Neuronal stem cell (in vitro differentiated cells): ENCODE measurements around the gene PCID2.

Source experiments
- DNase-seq: peaks from one replicate; pipeline ENCODE4 v3.0.0-alpha.2; 2013; ENCODE audit warnings: low spot score
- H2AFZ ChIP-seq: one replicate; pipeline ENCODE4 v1.6.1; 2013; ENCODE audit warnings: mild to moderate bottlenecking, low read length, inconsistent platforms
- H2AK5ac ChIP-seq: 2 replicates; pipeline ENCODE4 v1.6.1; 2013; ENCODE audit warnings: low read depth, mild to moderate bottlenecking, inconsistent platforms, low read length, moderate library complexity, mixed read lengths
- H2BK120ac ChIP-seq: 2 replicates; pipeline ENCODE4 v1.6.1; 2013; ENCODE audit warnings: low read depth, mild to moderate bottlenecking, inconsistent platforms, low read length, moderate library complexity, mixed read lengths
- H2BK12ac ChIP-seq: one replicate; pipeline ENCODE4 v1.6.1; 2013; ENCODE audit warnings: low read length, inconsistent platforms
- H2BK15ac ChIP-seq: 2 replicates; pipeline ENCODE4 v1.6.1; 2013; ENCODE audit warnings: mild to moderate bottlenecking, low read length, inconsistent platforms, mixed read lengths
- H2BK5ac ChIP-seq: one replicate; pipeline ENCODE4 v1.6.1; 2013; ENCODE audit warnings: inconsistent platforms, mild to moderate bottlenecking, low read length, moderate library complexity
- H3K14ac ChIP-seq: one replicate; pipeline ENCODE4 v1.6.1; 2013; ENCODE audit warnings: low read length, inconsistent platforms
- H3K18ac ChIP-seq: 2 replicates; pipeline ENCODE4 v1.6.1; 2013; ENCODE audit warnings: low read length, inconsistent platforms
- H3K23ac ChIP-seq: 2 replicates; pipeline ENCODE4 v1.6.1; 2013; ENCODE audit warnings: low read depth, mild to moderate bottlenecking, mixed read lengths, low read length, inconsistent platforms; ENCODE audit not compliant: poor library complexity
- H3K27ac ChIP-seq: replicated peaks from 3 replicates; pipeline ENCODE4 v1.5.1; 2013; ENCODE audit warnings: low read length, inconsistent platforms
- H3K27me3 ChIP-seq, 3 experiments: 2 replicates each; pipeline ENCODE4 v1.6.1; 2013; ENCODE audit warnings: low read length in 3 of 3, mild to moderate bottlenecking in 2 of 3, inconsistent platforms in 1 of 3, low read depth in 1 of 3, mixed read lengths in 1 of 3, moderate library complexity in 1 of 3; ENCODE audit not compliant: control insufficient read depth in 3 of 3, insufficient read depth in 3 of 3
- H3K36me3 ChIP-seq, 2 donors: replicated peaks in 1 of 2; 2 replicates each; pipeline ENCODE4 v1.6.1; 2013; ENCODE audit warnings: low read length in 2 of 2; ENCODE audit not compliant: control insufficient read depth in 2 of 2, insufficient read depth in 2 of 2
- H3K4ac ChIP-seq: 2 replicates; pipeline ENCODE4 v1.6.1; 2013; ENCODE audit warnings: inconsistent platforms, mild to moderate bottlenecking, low read length, moderate library complexity
- H3K4me1 ChIP-seq, 2 donors: 1 replicate in 1 of 2; 2 replicates in 1 of 2; pipeline ENCODE4 v1.6.1; 2013; ENCODE audit warnings: low read length in 2 of 2, low read depth in 1 of 2; ENCODE audit not compliant: control insufficient read depth in 2 of 2, insufficient read depth in 1 of 2
- H3K4me2 ChIP-seq: one replicate; pipeline ENCODE4 v1.6.1; 2013; ENCODE audit warnings: mild to moderate bottlenecking, low read length, inconsistent platforms; ENCODE audit not compliant: insufficient read depth, poor library complexity, severe bottlenecking
- H3K4me3 ChIP-seq, 2 donors: 2 replicates each; pipeline ENCODE4 v1.5.1; 2013; ENCODE audit warnings: low read length in 2 of 2, mild to moderate bottlenecking in 2 of 2, inconsistent platforms in 1 of 2, moderate library complexity in 1 of 2
- H3K79me1 ChIP-seq: one replicate; pipeline ENCODE4 v1.6.1; 2013; ENCODE audit warnings: low read depth, mild to moderate bottlenecking, inconsistent platforms, low read length, moderate library complexity
- H3K9ac ChIP-seq: one replicate; pipeline ENCODE4 v1.6.1; 2013; ENCODE audit warnings: mild to moderate bottlenecking, low read depth, low read length, inconsistent platforms; ENCODE audit not compliant: poor library complexity
- H3K9me3 ChIP-seq, 2 donors: replicated peaks in 1 of 2; 2 replicates each; pipeline versions ENCODE3 to v1.6.1; 2013; ENCODE audit warnings: low read length in 2 of 2, mild to moderate bottlenecking in 2 of 2, inconsistent platforms in 1 of 2, low read depth in 1 of 2, mixed read lengths in 1 of 2, moderate library complexity in 1 of 2; ENCODE audit not compliant: control insufficient read depth in 2 of 2, insufficient read depth in 1 of 2
- H4K8ac ChIP-seq: one replicate; pipeline ENCODE4 v1.6.1; 2013; ENCODE audit warnings: low read depth, mild to moderate bottlenecking, inconsistent platforms, low read length, moderate library complexity
- H4K91ac ChIP-seq: one replicate; pipeline ENCODE4 v1.6.1; 2013; ENCODE audit warnings: low read length, low read depth, mild to moderate bottlenecking, inconsistent platforms; ENCODE audit not compliant: poor library complexity
- WGBS, 2 donors: extraction: QIAGEN DNeasy Blood & Tissue Kit; methylation state at CpG; one replicate each; pipeline ENCODE4 v1.1.7; 2013; ENCODE audit warnings: missing lambda C conversion rate in 2 of 2, mixed read lengths in 1 of 2; ENCODE audit not compliant: insufficient read length in 2 of 2, insufficient replicate concordance in 1 of 2; ENCODE audit errors: extremely low coverage in 2 of 2; 5-methylcytosine and 5-hydroxymethylcytosine counted together

PCID2 gene

DNA sequence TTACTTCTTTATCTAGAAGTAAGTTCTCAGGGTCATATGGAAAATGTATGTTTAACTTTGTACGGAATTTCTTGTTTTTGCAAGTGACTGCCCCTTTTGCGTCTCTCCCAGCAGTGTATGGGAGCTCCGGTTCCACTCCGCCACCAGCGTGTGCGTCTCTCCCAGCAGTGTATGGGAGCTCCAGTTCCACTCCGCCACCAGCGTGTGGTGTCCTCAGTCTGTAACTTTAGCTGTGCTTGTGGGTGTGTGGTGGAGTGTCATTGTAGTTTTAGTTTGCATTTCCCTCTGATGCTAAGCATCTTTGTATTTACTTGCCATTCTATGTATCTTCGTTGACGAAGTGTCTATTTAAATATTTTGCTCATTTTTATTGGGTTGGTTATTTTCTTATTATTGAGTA is 3.3 kb upstream of the PCID2 start:
- no peak overlapping the region for H3K4ac ChIP-seq
- H3K18ac ChIP-seq: no peak overlapping the region
- peaks cover 18% of the 10 kb centered on the region for H3K79me1 ChIP-seq
- H3K14ac ChIP-seq: no peak overlapping the region
- H2BK12ac ChIP-seq: no peak overlapping the region
- no peak overlapping the region for H2BK5ac ChIP-seq
- no peak overlapping the region for H2AK5ac ChIP-seq
- no peak overlapping the region for H3K23ac ChIP-seq
- no peak overlapping the region for H3K9ac ChIP-seq
- peaks cover 0 to 1% of the 10 kb centered on the region in 2 donors for H3K9me3 ChIP-seq
- H3K27me3 ChIP-seq: no peaks in the 10 kb centered on the region
- H3K4me3 ChIP-seq: peak overlapping the region in 1 of 2 donors; percentile 52
- H4K8ac ChIP-seq: no peak overlapping the region
- H3K36me3 ChIP-seq: peaks cover 12 to 41% of the 10 kb centered on the region in 2 donors
- H2BK15ac ChIP-seq: no peak overlapping the region
- H3K4me2 ChIP-seq: no peak overlapping the region
- no peak overlapping the region for H2AFZ ChIP-seq
- H4K91ac ChIP-seq: no peak overlapping the region
- H2BK120ac ChIP-seq: no peak overlapping the region
- no peak overlapping the region for H3K27ac ChIP-seq
- DNase-seq: no peak
- no CpG with 5 or more reads among the region's 10 CpGs for WGBS, 2 donors
- H3K4me1 ChIP-seq: peaks cover 19 to 25% of the 10 kb centered on the region in 2 donors

DNA sequence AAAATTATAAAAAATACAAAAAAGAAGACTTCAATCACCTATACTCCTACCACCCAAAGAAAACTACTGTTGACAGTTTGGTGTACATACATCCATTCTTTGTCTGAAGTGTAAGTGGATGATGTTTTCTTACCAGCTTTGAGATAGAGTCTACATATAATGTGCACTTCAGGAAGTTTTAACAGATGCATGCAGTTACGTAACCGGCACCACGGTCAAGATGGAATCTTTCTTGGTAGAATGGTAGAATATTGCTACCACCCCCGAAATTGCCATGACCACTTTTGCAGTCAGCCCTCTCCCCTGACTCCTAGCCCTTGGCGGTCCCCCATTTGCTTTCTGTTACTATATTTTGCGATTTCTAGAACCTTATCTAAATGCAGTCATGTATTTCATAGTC is 2.4 kb upstream of the PCID2 start:
- Histone ChIP-seq H3K18ac (no peak overlapping the region), H2AK5ac (no peak overlapping the region), H2BK120ac (no peak overlapping the region), H3K9ac (no peak overlapping the region), H3K23ac (no peak overlapping the region), H2BK12ac (no peak overlapping the region), H3K4me3 (peak overlapping the region in 1 of 2 donors; percentile 4), H3K4me1 (peaks cover 11 to 17% of the 10 kb centered on the region in 2 donors), H3K9me3 (peaks cover 0 to 1% of the 10 kb centered on the region in 2 donors), H3K14ac (no peak overlapping the region), H3K79me1 (peaks cover 20% of the 10 kb centered on the region), H2AFZ (no peak overlapping the region), H4K8ac (no peak overlapping the region), H3K4me2 (no peak overlapping the region), H2BK5ac (no peak overlapping the region), H2BK15ac (no peak overlapping the region), H3K27ac (no peak overlapping the region), H3K36me3 (peaks cover 12 to 51% of the 10 kb centered on the region in 2 donors), H3K4ac (no peak overlapping the region), H4K91ac (no peak overlapping the region), H3K27me3 (no peaks in the 10 kb centered on the region)
- no CpG with 5 or more reads among the region's 6 CpGs for WGBS, 2 donors
- no peak for DNase-seq

DNA sequence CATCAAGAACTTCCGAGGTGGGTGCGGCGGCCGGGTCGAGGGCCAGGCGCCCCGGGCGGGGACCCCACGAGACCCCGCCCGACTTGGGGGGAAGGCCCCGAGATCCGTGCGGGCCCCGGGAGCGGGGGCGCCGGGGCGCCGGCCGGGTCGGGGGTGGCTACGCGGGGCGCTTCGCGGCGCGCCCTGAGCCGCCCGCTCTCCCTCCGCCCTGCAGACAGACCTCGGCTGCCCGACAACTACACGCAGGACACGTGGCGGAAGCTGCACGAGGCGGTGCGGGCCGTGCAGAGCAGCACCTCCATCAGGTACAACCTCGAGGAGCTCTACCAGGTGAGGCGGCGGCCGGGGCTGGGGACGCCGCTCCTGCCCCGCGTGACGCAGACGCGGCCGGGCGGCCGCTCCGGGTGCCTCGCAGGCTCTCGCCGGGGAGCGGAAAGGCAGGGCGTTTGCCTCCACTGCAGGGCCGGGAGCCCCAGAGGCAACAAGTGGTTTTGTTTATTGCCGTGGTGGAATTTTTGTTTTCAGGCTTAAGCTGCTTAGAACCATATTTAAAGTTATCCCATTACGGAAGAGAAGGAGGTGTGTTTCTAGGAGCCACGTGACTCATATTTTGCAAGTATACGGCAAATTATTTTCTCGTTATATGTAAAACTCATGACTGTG is 1.4 kb upstream of the PCID2 start:
- H3K18ac ChIP-seq: peak overlapping the region; percentile 90
- peak overlapping the region; percentile 97 for H2BK5ac ChIP-seq
- H3K14ac ChIP-seq: no peak overlapping the region
- peak overlapping the region; percentile 96 for H3K9ac ChIP-seq
- H2BK15ac ChIP-seq: no peak overlapping the region
- no peak overlapping the region for H2AK5ac ChIP-seq
- no peak overlapping the region for H3K4ac ChIP-seq
- peaks cover 16% of the 10 kb centered on the region for H3K79me1 ChIP-seq
- H3K23ac ChIP-seq: peak overlapping the region; percentile 96
- H4K8ac ChIP-seq: no peak overlapping the region
- H3K4me1 ChIP-seq: peaks cover 6 to 17% of the 10 kb centered on the region in 2 donors
- H2BK120ac ChIP-seq: no peak overlapping the region
- no peaks in the 10 kb centered on the region for H3K9me3 ChIP-seq
- H3K27ac ChIP-seq: peak overlapping the region; percentile 98
- no peak overlapping the region for H4K91ac ChIP-seq
- no CpG with 5 or more reads among the region's 67 CpGs for WGBS, 2 donors
- DNase-seq: peak; percentile 47
- peak overlapping the region; percentile 98 to 99 for H3K4me3 ChIP-seq
- H2AFZ ChIP-seq: peak overlapping the region; percentile 99
- H2BK12ac ChIP-seq: no peak overlapping the region
- H3K27me3 ChIP-seq: no peaks in the 10 kb centered on the region
- H3K36me3 ChIP-seq: peaks cover 11 to 59% of the 10 kb centered on the region in 2 donors
- H3K4me2 ChIP-seq: peak overlapping the region; percentile 85

DNA sequence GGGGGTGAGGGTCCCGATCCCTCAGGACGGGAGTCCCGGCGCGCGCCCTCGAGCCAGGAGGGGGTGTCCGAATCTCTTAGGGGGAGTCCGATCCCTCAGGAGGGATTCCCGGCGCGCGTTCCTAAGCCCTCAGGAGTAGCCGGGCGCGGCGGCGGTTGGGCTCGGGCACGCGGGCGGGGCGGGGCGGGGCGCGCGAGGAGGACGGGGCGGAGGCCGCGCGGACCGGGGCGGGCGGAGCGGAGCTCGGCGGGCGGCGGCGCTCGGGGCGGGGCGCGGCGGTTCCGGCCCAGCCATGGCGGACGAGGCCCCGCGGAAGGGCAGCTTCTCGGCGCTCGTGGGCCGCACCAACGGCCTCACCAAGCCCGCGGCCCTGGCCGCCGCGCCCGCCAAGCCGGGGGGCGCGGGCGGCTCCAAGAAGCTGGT is 878 bp upstream of the PCID2 start, which contains the start of gene CUL4A:
Gene CUL4A (plus strand): TSS at position 278 of the 423 bp plus-strand sequence. CDS start 15 bp downstream, at position 293.
- DNase-seq: peak; percentile 84
- peak within 1 kb of the TSS; percentile 99 for H3K18ac ChIP-seq
- peak within 1 kb of the TSS; percentile 32 for H4K8ac ChIP-seq
- H3K36me3 ChIP-seq: peaks cover 14 to 62% of the 10 kb centered on the region in 2 donors
- H3K14ac ChIP-seq: peak within 1 kb of the TSS; percentile 89
- peak within 1 kb of the TSS; percentile 19 for H2BK12ac ChIP-seq
- H2BK5ac ChIP-seq: peak within 1 kb of the TSS; percentile 97
- H3K23ac ChIP-seq: peak within 1 kb of the TSS; percentile 99
- WGBS, 2 donors: no CpG with 5 or more reads among the region's 66 CpGs
- peak within 1 kb of the TSS; percentile 85 for H3K4me2 ChIP-seq
- H2BK120ac ChIP-seq: no peak within 1 kb of the TSS
- H3K27me3 ChIP-seq: no peaks in the 10 kb centered on the region
- no peak within 1 kb of the TSS for H3K4ac ChIP-seq
- no peaks in the 10 kb centered on the region for H3K9me3 ChIP-seq
- H2AK5ac ChIP-seq: peak within 1 kb of the TSS; percentile 84
- peak within 1 kb of the TSS; percentile 53 for H4K91ac ChIP-seq
- peak within 1 kb of the TSS; percentile 98 to 99 for H3K4me3 ChIP-seq
- peak within 1 kb of the TSS; percentile 98 for H3K27ac ChIP-seq
- H3K4me1 ChIP-seq: peaks cover 5 to 17% of the 10 kb centered on the region in 2 donors
- peak within 1 kb of the TSS; percentile 99 for H2AFZ ChIP-seq
- peak within 1 kb of the TSS; percentile 65 for H2BK15ac ChIP-seq
- peaks cover 19% of the 10 kb centered on the region for H3K79me1 ChIP-seq
- H3K9ac ChIP-seq: peak within 1 kb of the TSS; percentile 96
